HepG2 (cell line): ENCODE results near the gene ANKFY1. TPM values are rescaled to one million over a fixed set of nuclear protein-coding genes. Genes with fewer than 3 reads are reported as not detected.

Experiments used
- AKAP8 ChIP-seq: sonication (generic); formaldehyde crosslinking; IDR thresholded peaks from 2 replicates; pipeline ENCODE4 v1.5.1; 2020; ENCODE audit warnings: mild to moderate bottlenecking, missing genetic modification reagents
- ARNT2 ChIP-seq: sonication (generic); formaldehyde crosslinking; IDR thresholded peaks from 2 replicates; pipeline ENCODE4 v1.8.0; 2022; ENCODE audit warnings: mild to moderate bottlenecking, low read depth, missing genetic modification reagents, moderate library complexity
- ATF6 ChIP-seq: sonication (generic); formaldehyde crosslinking; conservative IDR thresholded peaks from 2 replicates; pipeline ENCODE4 v1.4.0; 2020; ENCODE audit warnings: missing genetic modification reagents
- GTF3A ChIP-seq: sonication (generic); formaldehyde crosslinking; conservative IDR thresholded peaks from 2 replicates; pipeline ENCODE4 v1.4.0; 2020; ENCODE audit warnings: mild to moderate bottlenecking, missing genetic modification reagents
- IRF2 ChIP-seq: IDR thresholded peaks from 2 replicates; pipeline ENCODE4 v1.6.1; 2018; ENCODE audit warnings: missing genetic modification reagents, missing compliant biosample characterization
- ISX ChIP-seq: sonication (generic); formaldehyde crosslinking; conservative IDR thresholded peaks from 2 replicates; pipeline ENCODE4 v1.5.0; 2020; ENCODE audit warnings: missing genetic modification reagents
- MTF2 ChIP-seq: sonication (generic); formaldehyde crosslinking; IDR thresholded peaks from 2 replicates; pipeline ENCODE4 v1.5.0; 2020; ENCODE audit warnings: missing genetic modification reagents, borderline replicate concordance
- PAF1 ChIP-seq: IDR thresholded peaks from 2 replicates; pipeline ENCODE4 v1.6.1; 2016; ENCODE audit warnings: missing genetic modification reagents, missing compliant biosample characterization
- PHF20 ChIP-seq: sonication (generic); formaldehyde crosslinking; IDR thresholded peaks from 2 replicates; pipeline ENCODE4 v1.5.0; 2020; ENCODE audit warnings: mild to moderate bottlenecking, missing genetic modification reagents
- RARA ChIP-seq: IDR thresholded peaks from 2 replicates; pipeline ENCODE4 v1.6.1; 2016; ENCODE audit warnings: missing genetic modification reagents, missing compliant biosample characterization
- RNF2 ChIP-seq: fragments of 450-650 bp; conservative IDR thresholded peaks from 2 replicates; pipeline ENCODE4 v1.6.1; 2016; ENCODE audit warnings: low read depth
- TGIF2 ChIP-seq: IDR thresholded peaks from 2 replicates; pipeline ENCODE4 v1.6.1; 2016; ENCODE audit warnings: control low read depth, missing compliant biosample characterization
- TIGD3 ChIP-seq: sonication (generic); formaldehyde crosslinking; IDR thresholded peaks from 2 replicates; pipeline ENCODE4 v1.5.1; 2020; ENCODE audit warnings: mild to moderate bottlenecking, missing genetic modification reagents, borderline replicate concordance
- ZFP36L1 ChIP-seq: sonication (generic); formaldehyde crosslinking; IDR thresholded peaks from 2 replicates; pipeline ENCODE4 v1.8.0; 2022; ENCODE audit warnings: mild to moderate bottlenecking, missing genetic modification reagents, moderate library complexity
- ZFP91 ChIP-seq: sonication (generic); formaldehyde crosslinking; IDR thresholded peaks from 2 replicates; pipeline ENCODE4 v1.9.0; 2022; ENCODE audit warnings: missing genetic modification reagents, mild to moderate bottlenecking, borderline replicate concordance
- ZNF263 ChIP-seq: sonication (generic); formaldehyde crosslinking; IDR thresholded peaks from 2 replicates; pipeline ENCODE4 v1.4.0; 2020; ENCODE audit warnings: missing genetic modification reagents
- polyA plus RNA-seq, 8 experiments: library from polyadenylated mRNA; depleted of rRNA in 3 of 8; stranded (reverse) in 7 of 8; unstranded in 1 of 8; fragments of >200 nt; fragmentation: Illumina TruSeq in 4 of 8; extraction: Trizol in 4 of 8; gene quantifications; 2 replicates each; pipeline versions ENCODE4 v1.2.1 to v1.2.3, GENCODE V29; 2011 to 2016; ENCODE audit warnings: low read depth in 4 of 8, missing spikeins in 1 of 8, mixed read lengths in 1 of 8; ENCODE audit not compliant: insufficient read depth in 1 of 8
- total RNA-seq, 5 experiments: library from RNA; depleted of rRNA; stranded (reverse); fragments of >200 nt; fragmentation: Illumina TruSeq; extraction: Trizol; gene quantifications; 2 replicates each; pipeline ENCODE4 v1.2.3, GENCODE V29; 2016; ENCODE audit warnings: low read depth in 1 of 5
- TF ChIP-seq, protein P1 (sequence below): sonication (generic); formaldehyde crosslinking; IDR thresholded peaks from 2 replicates; pipeline ENCODE4 v1.5.0; 2020; ENCODE audit warnings: mild to moderate bottlenecking, missing genetic modification reagents
- TF ChIP-seq, protein P2 (sequence below): sonication (generic); formaldehyde crosslinking; IDR thresholded peaks from 2 replicates; pipeline ENCODE4 v1.8.0; 2022; ENCODE audit warnings: mild to moderate bottlenecking, missing genetic modification reagents, moderate library complexity
- TF ChIP-seq, protein P3 (sequence below): sonication (generic); formaldehyde crosslinking; IDR thresholded peaks from 2 replicates; pipeline ENCODE4 v1.4.0; 2020; ENCODE audit warnings: missing genetic modification reagents

ANKFY1 gene
- total and polyA plus RNA-seq, 2 of the 13 experiments (the other 11 are each of a cell fraction or from before 2014, with no cell fraction given): 11.9 to 16.8 TPM

GRCh38 chr17:4310354-4311060 lies 46.7 kb upstream of the ANKFY1 start (continued):
- TF ChIP-seq ZFP91: no peak
- no peak for TF ChIP-seq ZNF263 (CRISPR knock-in tag)
- TF ChIP-seq TGIF2 (CRISPR knock-in tag): peak; percentile 81
- no peak for TF ChIP-seq IRF2 (CRISPR knock-in tag)
- TF ChIP-seq, protein P1, sequence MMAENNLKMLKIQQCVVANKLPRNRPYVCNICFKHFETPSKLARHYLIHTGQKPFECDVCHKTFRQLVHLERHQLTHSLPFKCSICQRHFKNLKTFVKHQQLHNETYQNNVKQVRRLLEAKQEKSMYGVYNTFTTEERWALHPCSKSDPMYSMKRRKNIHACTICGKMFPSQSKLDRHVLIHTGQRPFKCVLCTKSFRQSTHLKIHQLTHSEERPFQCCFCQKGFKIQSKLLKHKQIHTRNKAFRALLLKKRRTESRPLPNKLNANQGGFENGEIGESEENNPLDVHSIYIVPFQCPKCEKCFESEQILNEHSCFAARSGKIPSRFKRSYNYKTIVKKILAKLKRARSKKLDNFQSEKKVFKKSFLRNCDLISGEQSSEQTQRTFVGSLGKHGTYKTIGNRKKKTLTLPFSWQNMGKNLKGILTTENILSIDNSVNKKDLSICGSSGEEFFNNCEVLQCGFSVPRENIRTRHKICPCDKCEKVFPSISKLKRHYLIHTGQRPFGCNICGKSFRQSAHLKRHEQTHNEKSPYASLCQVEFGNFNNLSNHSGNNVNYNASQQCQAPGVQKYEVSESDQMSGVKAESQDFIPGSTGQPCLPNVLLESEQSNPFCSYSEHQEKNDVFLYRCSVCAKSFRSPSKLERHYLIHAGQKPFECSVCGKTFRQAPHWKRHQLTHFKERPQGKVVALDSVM (CRISPR knock-in tag): no peak
- TF ChIP-seq PAF1 (CRISPR knock-in tag): no peak
- no peak for TF ChIP-seq ATF6 (CRISPR knock-in tag)
- TF ChIP-seq, protein P2, sequence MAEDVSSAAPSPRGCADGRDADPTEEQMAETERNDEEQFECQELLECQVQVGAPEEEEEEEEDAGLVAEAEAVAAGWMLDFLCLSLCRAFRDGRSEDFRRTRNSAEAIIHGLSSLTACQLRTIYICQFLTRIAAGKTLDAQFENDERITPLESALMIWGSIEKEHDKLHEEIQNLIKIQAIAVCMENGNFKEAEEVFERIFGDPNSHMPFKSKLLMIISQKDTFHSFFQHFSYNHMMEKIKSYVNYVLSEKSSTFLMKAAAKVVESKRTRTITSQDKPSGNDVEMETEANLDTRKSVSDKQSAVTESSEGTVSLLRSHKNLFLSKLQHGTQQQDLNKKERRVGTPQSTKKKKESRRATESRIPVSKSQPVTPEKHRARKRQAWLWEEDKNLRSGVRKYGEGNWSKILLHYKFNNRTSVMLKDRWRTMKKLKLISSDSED (CRISPR knock-in tag): no peak
- TF ChIP-seq ISX: no peak
- no peak for TF ChIP-seq ARNT2 (CRISPR knock-in tag)
- no peak for TF ChIP-seq AKAP8 (CRISPR knock-in tag)
- TF ChIP-seq MTF2 (CRISPR knock-in tag): no peak
- no peak for TF ChIP-seq TIGD3
- TF ChIP-seq, protein P3, sequence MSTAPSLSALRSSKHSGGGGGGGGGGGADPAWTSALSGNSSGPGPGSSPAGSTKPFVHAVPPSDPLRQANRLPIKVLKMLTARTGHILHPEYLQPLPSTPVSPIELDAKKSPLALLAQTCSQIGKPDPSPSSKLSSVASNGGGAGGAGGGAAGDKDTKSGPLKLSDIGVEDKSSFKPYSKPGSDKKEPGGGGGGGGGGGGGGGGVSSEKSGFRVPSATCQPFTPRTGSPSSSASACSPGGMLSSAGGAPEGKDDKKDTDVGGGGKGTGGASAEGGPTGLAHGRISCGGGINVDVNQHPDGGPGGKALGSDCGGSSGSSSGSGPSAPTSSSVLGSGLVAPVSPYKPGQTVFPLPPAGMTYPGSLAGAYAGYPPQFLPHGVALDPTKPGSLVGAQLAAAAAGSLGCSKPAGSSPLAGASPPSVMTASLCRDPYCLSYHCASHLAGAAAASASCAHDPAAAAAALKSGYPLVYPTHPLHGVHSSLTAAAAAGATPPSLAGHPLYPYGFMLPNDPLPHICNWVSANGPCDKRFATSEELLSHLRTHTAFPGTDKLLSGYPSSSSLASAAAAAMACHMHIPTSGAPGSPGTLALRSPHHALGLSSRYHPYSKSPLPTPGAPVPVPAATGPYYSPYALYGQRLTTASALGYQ (CRISPR knock-in tag): peak; percentile 51; the same call in 1 of the 2 replicates
- TF ChIP-seq GTF3A (CRISPR knock-in tag): no peak
- TF ChIP-seq ZFP36L1 (CRISPR knock-in tag): no peak
- TF ChIP-seq RARA (CRISPR knock-in tag): peak; percentile 46
- no peak for TF ChIP-seq PHF20 (CRISPR knock-in tag)
- TF ChIP-seq RNF2: no peak
